GM12864 (cell line): Measurements from ENCODE around the gene ST3GAL3.

Experiments
- DNase-seq: peaks from one replicate; pipeline ENCODE4 v3.0.0-alpha.2; 2011; ENCODE audit warnings: low read depth
- H3K4me3 ChIP-seq: 2 replicates; pipeline ENCODE4 v1.5.1; 2011; ENCODE audit warnings: mild to moderate bottlenecking, low read depth, low read length, control low read depth
- CTCF ChIP-seq: IDR thresholded peaks from 2 replicates; pipeline ENCODE4 v1.5.1; 2011; ENCODE audit warnings: low read depth, mild to moderate bottlenecking, moderate library complexity, low read length, control low read depth, inconsistent platforms; ENCODE audit errors: missing control alignments

ST3GAL3 gene

DNA sequence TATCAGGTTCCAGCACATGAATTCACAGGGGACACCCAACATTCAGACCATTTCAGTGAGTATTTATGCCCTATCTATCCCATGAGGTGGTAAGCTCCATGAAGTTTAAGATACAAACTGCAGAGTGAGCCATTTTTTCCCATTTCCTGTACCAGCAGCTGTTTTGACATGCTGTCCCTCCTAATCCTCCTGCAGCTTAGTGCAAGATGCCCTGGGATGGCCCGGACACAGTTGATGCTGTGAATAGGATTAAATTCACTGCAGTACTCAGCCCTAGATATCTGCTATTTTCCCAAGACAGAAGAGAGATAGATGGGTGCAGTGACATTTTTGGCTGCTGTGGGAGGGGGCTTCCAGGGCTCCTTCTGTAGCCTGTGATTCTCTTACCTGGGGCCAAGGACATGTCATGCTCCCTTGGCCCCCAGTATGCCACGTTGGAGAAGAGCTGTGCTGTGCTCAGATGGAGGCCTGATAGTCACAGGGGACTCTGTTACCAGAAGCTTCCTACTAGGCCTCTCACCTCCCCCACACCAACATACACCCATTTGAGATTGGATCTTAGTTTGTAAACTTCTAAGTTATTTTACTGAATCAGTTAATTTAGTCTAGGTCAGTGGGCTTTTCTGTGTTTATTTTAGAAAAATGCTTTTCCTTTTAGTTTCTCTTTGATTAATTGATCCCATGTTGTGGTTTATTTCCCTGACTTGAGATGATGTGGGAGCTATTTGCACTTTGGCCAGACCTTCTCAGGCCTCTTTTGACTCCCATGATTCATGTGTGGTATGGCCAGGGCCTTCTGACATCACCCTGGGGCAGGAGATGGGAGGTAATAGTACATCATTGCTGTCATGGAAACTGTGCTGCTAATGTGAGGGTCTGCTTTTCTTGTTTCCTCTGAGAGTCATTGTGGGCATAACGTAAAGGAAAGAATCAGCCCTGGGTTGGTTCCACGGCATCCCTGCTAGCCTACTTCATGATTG, 92.6 kb downstream of the ST3GAL3 start:
- DNase-seq, result no peak
- TF ChIP-seq CTCF, result no peak
- no peak overlapping the region for H3K4me3 ChIP-seq

DNA sequence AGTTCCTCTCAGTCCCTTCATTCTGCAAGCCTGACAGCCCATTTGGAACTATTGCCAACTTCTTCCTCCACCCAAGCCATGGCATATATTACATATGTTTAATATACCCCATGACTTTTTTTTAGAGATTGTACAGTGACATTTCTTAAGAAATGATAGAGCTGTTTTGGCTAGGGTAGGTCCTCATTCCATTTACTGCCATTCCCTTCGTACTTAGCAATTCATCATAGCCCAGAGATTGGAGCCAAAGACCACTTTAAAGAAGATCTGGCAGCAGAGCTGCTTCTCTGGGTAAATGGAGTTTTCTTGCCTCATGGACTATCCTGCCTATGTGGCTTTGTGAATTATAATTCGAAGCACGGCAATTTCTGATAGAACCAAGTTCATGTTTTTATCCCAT, 93.4 kb downstream of the ST3GAL3 start:
- TF ChIP-seq CTCF, result no peak
- H3K4me3 ChIP-seq, result no peak overlapping the region
- no peak for DNase-seq

GRCh38 chr1:43801203-43801602, 93.9 kb downstream of the ST3GAL3 start:
- TF ChIP-seq CTCF, result no peak
- H3K4me3 ChIP-seq, result no peak overlapping the region
- DNase-seq, result no peak

- TF ChIP-seq CTCF, result no peak
- no peak overlapping the region for H3K4me3 ChIP-seq
- no peak for DNase-seq
Measured at GRCh38 chr1:43802356-43802980, 95.1 kb downstream of the ST3GAL3 start.

GRCh38 chr1:43803105-43803504, 95.8 kb downstream of the ST3GAL3 start:
- no peak for TF ChIP-seq CTCF
- H3K4me3 ChIP-seq, result no peak overlapping the region
- DNase-seq, result no peak

- TF ChIP-seq CTCF, result no peak
- no peak for DNase-seq
- H3K4me3 ChIP-seq, result no peak overlapping the region
Measured at GRCh38 chr1:43803646-43804045, 96.3 kb downstream of the ST3GAL3 start.
